K562 (cell line): Measurements from ENCODE around the gene NDUFAF5. TPM values are rescaled to one million over a fixed set of nuclear protein-coding genes. Genes with fewer than 3 reads are reported as not detected.

Source experiments
- ATAC-seq: fragments of 200-7000 bp; cut with Tn5 transposase; 3 replicates; pipeline ENCODE4 v1.9.1; 2020; ENCODE audit warnings: moderate library complexity
- BruUV-seq: library from RNA; stranded (reverse); fragments of 400-500 nt; replicated peaks from 2 replicates; lab custom pipeline; 2021; lab: Mats Ljungman, UMichigan
- CTCF ChIA-PET: fragments of 300-600 bp; formaldehyde crosslinking; extraction: SDS; loops from one replicate; lab custom pipeline; 2021; ENCODE audit warnings: low intra/inter-chr PET ratio; lab: Yijun Ruan, JAX
- POLR2A ChIA-PET: fragments of 300-600, 350-650 bp; sonication (Branson Sonifier 250); formaldehyde crosslinking; extraction: SDS; loops from one replicate; lab custom pipeline; 2021; ENCODE audit warnings: antibody characterized with exemption, inconsistent platforms; lab: Yijun Ruan, JAX
- DNase-seq, 4 experiments: peaks; one replicate each; pipeline versions ENCODE4 v3.0.0 to v3.0.0-alpha.2; 2011 to 2018; ENCODE audit warnings: low spot score in 3 of 4, mixed read lengths in 3 of 4; ENCODE audit errors: extremely low read depth in 1 of 4
- FAIRE-seq: peaks from 2 replicates; lab custom pipeline; 2011; peaks lifted over from hg19 to GRCh38; lab: Jason Lieb, UNC
- H2AFZ ChIP-seq: 2 replicates; pipeline ENCODE4 v1.6.0; 2011; ENCODE audit warnings: low read depth, low read length, control low read depth, inconsistent platforms
- H3K27ac ChIP-seq: fragments of 200-600 bp; 3 replicates; pipeline ENCODE4 v1.8.0; 2011; ENCODE audit warnings: low read depth, mild to moderate bottlenecking, control low read depth, inconsistent platforms, low read length, moderate library complexity, mixed read lengths; ENCODE audit errors: extremely low read depth
- H3K27me3 ChIP-seq, 2 experiments: fragments of 300-600 bp in 1 of 2; 2 replicates in 1 of 2; 3 replicates in 1 of 2; pipeline versions ENCODE4 v1.6.0 to v1.8.0; 2011; ENCODE audit warnings: inconsistent platforms in 2 of 2, low read length in 2 of 2, mild to moderate bottlenecking in 1 of 2, mixed read lengths in 1 of 2, moderate library complexity in 1 of 2; ENCODE audit not compliant: control insufficient read depth in 2 of 2, insufficient read depth in 2 of 2
- H3K36me3 ChIP-seq: fragments of 300-600 bp; 3 replicates; pipeline ENCODE4 v1.8.0; 2011; ENCODE audit warnings: mild to moderate bottlenecking, low read length, inconsistent platforms; ENCODE audit not compliant: control insufficient read depth, insufficient read depth
- H3K4me1 ChIP-seq, 2 experiments: fragments of 200-600 bp in 1 of 2; replicated peaks in 1 of 2; 2 replicates in 1 of 2; 3 replicates in 1 of 2; pipeline versions ENCODE4 v1.5.1 to v1.8.0; 2011; ENCODE audit warnings: inconsistent platforms in 2 of 2, low read length in 2 of 2, mild to moderate bottlenecking in 1 of 2, mixed read lengths in 1 of 2, moderate library complexity in 1 of 2; ENCODE audit not compliant: control insufficient read depth in 2 of 2, insufficient read depth in 2 of 2
- H3K4me2 ChIP-seq: 2 replicates; pipeline ENCODE4 v1.6.1; 2011; ENCODE audit warnings: low read length, control low read depth, inconsistent platforms, mixed read lengths; ENCODE audit not compliant: insufficient read depth
- H3K4me3 ChIP-seq: fragments of 200-600 bp; sonication (generic), shearing (Covaris generic); 2 replicates; pipeline ENCODE4 v1.5.1; 2016; ENCODE audit warnings: control low read depth, inconsistent platforms
- H3K79me2 ChIP-seq: fragments of 200-600 bp; 3 replicates; pipeline ENCODE4 v1.8.0; 2011; ENCODE audit warnings: low read length, inconsistent platforms; ENCODE audit not compliant: control insufficient read depth, insufficient read depth
- H3K9ac ChIP-seq, 2 experiments: 2 replicates each; pipeline versions ENCODE4 v1.6.0 to v1.6.1; 2011; ENCODE audit warnings: low read depth in 2 of 2, low read length in 2 of 2, control low read depth in 1 of 2, inconsistent platforms in 1 of 2, mild to moderate bottlenecking in 1 of 2, mixed read lengths in 1 of 2; ENCODE audit not compliant: insufficient read depth in 1 of 2
- H3K9me1 ChIP-seq: one replicate; pipeline ENCODE4 v1.6.0; 2011; ENCODE audit warnings: inconsistent platforms, mild to moderate bottlenecking, low read length, moderate library complexity; ENCODE audit not compliant: control insufficient read depth, insufficient read depth
- H3K9me3 ChIP-seq: replicated peaks from 2 replicates; pipeline ENCODE4 v1.5.1; 2011; ENCODE audit warnings: low read depth, low read length, inconsistent platforms; ENCODE audit not compliant: control insufficient read depth, insufficient read depth
- H4K20me1 ChIP-seq: replicated peaks from 2 replicates; pipeline ENCODE4 v1.6.1; 2011; ENCODE audit warnings: low read length, inconsistent platforms, mixed read lengths; ENCODE audit not compliant: control insufficient read depth, insufficient read depth
- ESRRA ChIP-seq: fragments of 450-650 bp; IDR thresholded peaks from 2 replicates; pipeline ENCODE4 v1.6.1; 2014; ENCODE audit warnings: low read depth, mild to moderate bottlenecking, moderate library complexity, borderline replicate concordance
- MCM5 ChIP-seq: fragments of 450-650 bp; IDR thresholded peaks from 2 replicates; pipeline ENCODE4 v1.6.1; 2016; ENCODE audit warnings: low read depth
- RBM34 ChIP-seq: fragments of 200-400 bp; formaldehyde crosslinking; IDR thresholded peaks from 2 replicates; pipeline ENCODE4 v1.6.1; 2018; ENCODE audit warnings: low read length, borderline replicate concordance; ENCODE audit not compliant: insufficient read depth
- SMARCA5 ChIP-seq: fragments of 450-650 bp; IDR thresholded peaks from 2 replicates; pipeline ENCODE4 v1.6.1; 2016
- SP2 ChIP-seq: IDR thresholded peaks from 2 replicates; pipeline ENCODE4 v1.6.1; 2011; ENCODE audit warnings: mild to moderate bottlenecking, low read depth, low read length, moderate library complexity; ENCODE audit not compliant: poor library complexity, severe bottlenecking; ENCODE audit errors: extremely low read depth
- ZBTB8A ChIP-seq: fragments of 450-650 bp; IDR thresholded peaks from 2 replicates; pipeline ENCODE4 v1.6.1; 2018; ENCODE audit warnings: mild to moderate bottlenecking, moderate library complexity; ENCODE audit not compliant: partially characterized antibody
- WGBS: fragments of 100-300 bp; shearing (Covaris generic); methylation state at CpG from one replicate; pipeline ENCODE4 v1.1.6; 2016; ENCODE audit warnings: low coverage, mixed read lengths; ENCODE audit not compliant: insufficient coverage; ENCODE audit errors: missing lambda C conversion rate; 5-methylcytosine and 5-hydroxymethylcytosine counted together
- in situ Hi-C: fragments of 300-500 bp; cut with MboI; formaldehyde crosslinking; loops from 4 replicates; pipeline ENCODE4 v1.15.0; 2018; ENCODE audit warnings: inconsistent platforms, mixed read lengths
- intact Hi-C: fragments of 100-400 bp; cut with micrococcal nuclease; formaldehyde crosslinking; loops from 2 replicates; pipeline ENCODE4 v1.14.2; 2022
- polyA plus RNA-seq, 8 experiments: library from polyadenylated mRNA; depleted of rRNA in 4 of 8; stranded (reverse) in 5 of 8; unstranded in 3 of 8; fragments of >200 nt; fragmentation: Nextera tagmentation in 2 of 8; fragmentation: Illumina TruSeq in 1 of 8; extraction: Ambion mirVana in 2 of 8; extraction: Trizol in 1 of 8; gene quantifications; 2 replicates each; pipeline versions ENCODE4 v1.2.1 to v1.2.3, GENCODE V29; 2011 to 2014; ENCODE audit warnings: inconsistent platforms in 1 of 8, missing spikeins in 1 of 8
- total RNA-seq, 7 experiments: library from RNA; depleted of rRNA in 6 of 7; stranded (reverse); fragments of >200 nt in 6 of 7; fragmentation: Illumina TruSeq in 2 of 7; extraction: Trizol in 2 of 7; gene quantifications; 2 replicates each; pipeline versions ENCODE4 v1.2.1 to v1.2.3, GENCODE V29; 2011 to 2021; ENCODE audit warnings: low replicate concordance in 1 of 7
- TF ChIP-seq, protein P1 (sequence below): fragments of 250-450 bp; sonication (Bioruptor Pico); IDR thresholded peaks from 2 replicates; pipeline ENCODE4 v1.6.1; 2021; ENCODE audit warnings: mild to moderate bottlenecking
- TF ChIP-seq, protein P2 (sequence below): fragments of 250-450 bp; sonication (Bioruptor Pico); IDR thresholded peaks from 2 replicates; pipeline ENCODE4 v1.4.0; 2020; ENCODE audit warnings: mild to moderate bottlenecking, moderate library complexity, borderline replicate concordance
- TF ChIP-seq, protein P3 (sequence below): fragments of 250-450 bp; sonication (Bioruptor Pico); IDR thresholded peaks from 2 replicates; pipeline ENCODE4 v1.5.0; 2021
- TF ChIP-seq, protein P4 (sequence below), 2 experiments: IDR thresholded peaks; 2 replicates each; pipeline ENCODE4 v1.6.1; 2011; ENCODE audit warnings: borderline replicate concordance in 1 of 2, control low read depth in 1 of 2, low read depth in 1 of 2, low read length in 1 of 2, mild to moderate bottlenecking in 1 of 2, mixed read lengths in 1 of 2, moderate library complexity in 1 of 2; ENCODE audit not compliant: insufficient read depth in 1 of 2, insufficient read length in 1 of 2, poor library complexity in 1 of 2, severe bottlenecking in 1 of 2; ENCODE audit errors: extremely low read depth in 1 of 2

The NDUFAF5 gene
- total and polyA plus RNA-seq, 9 of the 15 experiments (the other 6 are each of a cell fraction or from before 2014, with no cell fraction given) = 17.2 to 33.1 (median 27.3) TPM

DNA sequence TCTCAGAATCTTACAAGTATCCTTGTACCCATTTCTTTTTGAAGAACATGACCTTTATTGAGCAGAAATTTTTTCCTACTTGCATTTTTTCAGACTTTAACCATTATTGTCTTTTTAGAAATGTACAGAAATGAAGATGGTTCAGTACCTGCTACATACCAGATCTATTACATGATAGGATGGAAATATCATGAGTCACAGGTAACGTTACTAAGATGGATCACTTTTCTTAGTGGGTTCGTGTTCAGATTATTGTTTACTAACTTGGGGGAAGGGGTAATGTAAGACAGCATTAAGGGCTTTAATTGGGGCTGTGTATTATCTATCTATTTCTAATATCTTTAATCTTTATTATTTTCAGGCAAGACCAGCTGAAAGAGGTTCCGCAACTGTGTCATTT is 31.9 kb downstream of the NDUFAF5 start:
- Histone ChIP-seq H3K9ac (no peak overlapping the region), H3K4me1 (no peaks in the 10 kb centered on the region; a peak in 1 of 5 replicates), H3K4me2 (no peak overlapping the region), H3K36me3 (peaks cover 65% of the 10 kb centered on the region; the same call in 2 of the 3 replicates), H2AFZ (no peak overlapping the region), H3K9me3 (no peaks in the 10 kb centered on the region), H3K27me3 (no peaks in the 10 kb centered on the region), H3K9me1 (no peaks in the 10 kb centered on the region), H3K27ac (no peak overlapping the region), H4K20me1 (no peaks in the 10 kb centered on the region), H3K4me3 (no peak overlapping the region), H3K79me2 (no peaks in the 10 kb centered on the region)
- CTCF ChIA-PET = no interaction called here
- intact Hi-C loops (no loop called here), in situ Hi-C loops (no loop called here)
- no peak for FAIRE-seq
- POLR2A ChIA-PET = no interaction called here
- ATAC-seq = no peak
- BruUV-seq = no TSS peak
- TF ChIP-seq MCM5 (no peak), ESRRA (no peak), SP2 (no peak), SMARCA5 (no peak), RBM34 (no peak), ZBTB8A (no peak)
- TF ChIP-seq, protein P1, sequence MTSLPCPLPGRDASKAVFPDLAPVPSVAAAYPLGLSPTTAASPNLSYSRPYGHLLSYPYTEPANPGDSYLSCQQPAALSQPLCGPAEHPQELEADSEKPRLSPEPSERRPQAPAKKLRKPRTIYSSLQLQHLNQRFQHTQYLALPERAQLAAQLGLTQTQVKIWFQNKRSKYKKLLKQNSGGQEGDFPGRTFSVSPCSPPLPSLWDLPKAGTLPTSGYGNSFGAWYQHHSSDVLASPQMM (CRISPR knock-in tag) = no peak
- TF ChIP-seq, protein P2, sequence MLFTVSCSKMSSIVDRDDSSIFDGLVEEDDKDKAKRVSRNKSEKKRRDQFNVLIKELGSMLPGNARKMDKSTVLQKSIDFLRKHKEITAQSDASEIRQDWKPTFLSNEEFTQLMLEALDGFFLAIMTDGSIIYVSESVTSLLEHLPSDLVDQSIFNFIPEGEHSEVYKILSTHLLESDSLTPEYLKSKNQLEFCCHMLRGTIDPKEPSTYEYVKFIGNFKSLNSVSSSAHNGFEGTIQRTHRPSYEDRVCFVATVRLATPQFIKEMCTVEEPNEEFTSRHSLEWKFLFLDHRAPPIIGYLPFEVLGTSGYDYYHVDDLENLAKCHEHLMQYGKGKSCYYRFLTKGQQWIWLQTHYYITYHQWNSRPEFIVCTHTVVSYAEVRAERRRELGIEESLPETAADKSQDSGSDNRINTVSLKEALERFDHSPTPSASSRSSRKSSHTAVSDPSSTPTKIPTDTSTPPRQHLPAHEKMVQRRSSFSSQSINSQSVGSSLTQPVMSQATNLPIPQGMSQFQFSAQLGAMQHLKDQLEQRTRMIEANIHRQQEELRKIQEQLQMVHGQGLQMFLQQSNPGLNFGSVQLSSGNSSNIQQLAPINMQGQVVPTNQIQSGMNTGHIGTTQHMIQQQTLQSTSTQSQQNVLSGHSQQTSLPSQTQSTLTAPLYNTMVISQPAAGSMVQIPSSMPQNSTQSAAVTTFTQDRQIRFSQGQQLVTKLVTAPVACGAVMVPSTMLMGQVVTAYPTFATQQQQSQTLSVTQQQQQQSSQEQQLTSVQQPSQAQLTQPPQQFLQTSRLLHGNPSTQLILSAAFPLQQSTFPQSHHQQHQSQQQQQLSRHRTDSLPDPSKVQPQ (CRISPR knock-in tag) = no peak
- TF ChIP-seq, protein P3, sequence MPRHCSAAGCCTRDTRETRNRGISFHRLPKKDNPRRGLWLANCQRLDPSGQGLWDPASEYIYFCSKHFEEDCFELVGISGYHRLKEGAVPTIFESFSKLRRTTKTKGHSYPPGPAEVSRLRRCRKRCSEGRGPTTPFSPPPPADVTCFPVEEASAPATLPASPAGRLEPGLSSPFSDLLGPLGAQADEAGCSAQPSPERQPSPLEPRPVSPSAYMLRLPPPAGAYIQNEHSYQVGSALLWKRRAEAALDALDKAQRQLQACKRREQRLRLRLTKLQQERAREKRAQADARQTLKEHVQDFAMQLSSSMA (CRISPR knock-in tag) = no peak
- TF ChIP-seq, protein P4, sequence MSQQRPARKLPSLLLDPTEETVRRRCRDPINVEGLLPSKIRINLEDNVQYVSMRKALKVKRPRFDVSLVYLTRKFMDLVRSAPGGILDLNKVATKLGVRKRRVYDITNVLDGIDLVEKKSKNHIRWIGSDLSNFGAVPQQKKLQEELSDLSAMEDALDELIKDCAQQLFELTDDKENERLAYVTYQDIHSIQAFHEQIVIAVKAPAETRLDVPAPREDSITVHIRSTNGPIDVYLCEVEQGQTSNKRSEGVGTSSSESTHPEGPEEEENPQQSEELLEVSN (IDR thresholded peaks at IDR 0.05; ENCODE audit: borderline replicate concordance in 1 of 2, extremely low read depth in 1 of 2, insufficient read depth in 1 of 2, insufficient read length in 1 of 2, low read depth in 1 of 2, low read length in 1 of 2, poor library complexity in 1 of 2, severe bottlenecking in 1 of 2) = no peak
- 83% methylated on average over 3 of the region's 3 CpGs for WGBS
- no peak for DNase-seq
